K562 (cell line): Measurements from ENCODE around the gene CSNK1G3. TPM values are rescaled to one million over a fixed set of nuclear protein-coding genes. Genes with fewer than 3 reads are reported as not detected.

Experiments used
- ARNT ChIP-seq, 2 experiments: fragments of 450-650 bp; IDR thresholded peaks; 2 replicates each; pipeline ENCODE4 v1.6.1; 2016; ENCODE audit warnings: mild to moderate bottlenecking in 1 of 2
- ATF7 ChIP-seq: fragments of 450-650 bp; IDR thresholded peaks from 2 replicates; pipeline ENCODE4 v1.7.1; 2014; ENCODE audit warnings: mild to moderate bottlenecking, moderate library complexity
- FOXP4 ChIP-seq: sonication (generic); formaldehyde crosslinking; IDR thresholded peaks from 2 replicates; pipeline ENCODE4 v1.8.0; 2022; ENCODE audit warnings: mild to moderate bottlenecking, missing genetic modification reagents, borderline replicate concordance
- HLTF ChIP-seq: fragments of 450-650 bp; IDR thresholded peaks from 2 replicates; pipeline ENCODE4 v1.6.1; 2016
- KLF1 ChIP-seq: fragments of 450-650 bp; IDR thresholded peaks from 2 replicates; pipeline ENCODE4 v1.6.1; 2016; ENCODE audit warnings: missing genetic modification characterization, missing compliant biosample characterization
- MAFG ChIP-seq: fragments of 450-650 bp; conservative IDR thresholded peaks from 2 replicates; pipeline ENCODE4 v1.6.1; 2016; ENCODE audit warnings: missing genetic modification characterization, missing compliant biosample characterization
- MEF2A ChIP-seq: IDR thresholded peaks from 2 replicates; pipeline ENCODE4 v1.6.1; 2011; ENCODE audit warnings: low read depth, mild to moderate bottlenecking, low read length, moderate library complexity; ENCODE audit not compliant: control insufficient read depth
- MYC ChIP-seq, 2 experiments: fragments of 250-450 bp in 1 of 2; sonication (Bioruptor Pico) in 1 of 2; IDR thresholded peaks; 2 replicates each; pipeline versions ENCODE4 v1.5.1 to v1.6.1; 2012 to 2021; ENCODE audit warnings: low read depth in 2 of 2, borderline replicate concordance in 1 of 2, improper control_type of control experiment in 1 of 2, low read length in 1 of 2, mild to moderate bottlenecking in 1 of 2, moderate library complexity in 1 of 2
- NRF1 ChIP-seq, 2 experiments: fragments of 450-650 bp; IDR thresholded peaks in 1 of 2; conservative IDR thresholded peaks in 1 of 2; 2 replicates each; pipeline ENCODE4 v1.6.1; 2014; ENCODE audit warnings: mild to moderate bottlenecking in 2 of 2
- NUFIP1 ChIP-seq: fragments of 450-650 bp; IDR thresholded peaks from 2 replicates; pipeline ENCODE4 v1.6.1; 2018; ENCODE audit not compliant: partially characterized antibody
- PTTG1 ChIP-seq: fragments of 450-650 bp; IDR thresholded peaks from 2 replicates; pipeline ENCODE4 v1.6.1; 2016; ENCODE audit warnings: low read depth, mild to moderate bottlenecking, missing genetic modification characterization, missing compliant biosample characterization
- RFX1 ChIP-seq: fragments of 450-650 bp; IDR thresholded peaks from 2 replicates; pipeline ENCODE4 v1.6.1; 2016; ENCODE audit warnings: mild to moderate bottlenecking, moderate library complexity
- SOX6 ChIP-seq: fragments of 450-650 bp; IDR thresholded peaks from 2 replicates; pipeline ENCODE4 v1.6.1; 2014; ENCODE audit warnings: mild to moderate bottlenecking
- SREBF1 ChIP-seq: fragments of 150-350 bp; IDR thresholded peaks from 2 replicates; pipeline ENCODE4 v1.6.1; 2014; ENCODE audit warnings: antibody characterized with exemption, low read depth, low read length, borderline replicate concordance
- SRSF3 ChIP-seq: fragments of 200-400 bp; formaldehyde crosslinking; IDR thresholded peaks from 2 replicates; pipeline ENCODE4 v1.6.1; 2016; ENCODE audit warnings: mild to moderate bottlenecking, low read length, moderate library complexity; ENCODE audit not compliant: insufficient read depth
- TEAD4 ChIP-seq, 2 experiments: sonication (generic) in 1 of 2; formaldehyde crosslinking in 1 of 2; IDR thresholded peaks; 2 replicates each; pipeline versions ENCODE4 v1.6.1 to v1.8.0; 2012 to 2022; ENCODE audit warnings: borderline replicate concordance in 1 of 2, inconsistent platforms in 1 of 2, low read length in 1 of 2, mild to moderate bottlenecking in 1 of 2, missing genetic modification reagents in 1 of 2
- USF2 ChIP-seq: sonication (generic); formaldehyde crosslinking; IDR thresholded peaks from 2 replicates; pipeline ENCODE4 v1.5.0; 2020; ENCODE audit warnings: missing genetic modification reagents
- ZNF561 ChIP-seq: fragments of 450-650 bp; formaldehyde crosslinking; conservative IDR thresholded peaks from 2 replicates; pipeline ENCODE4 v1.4.0; 2020; ENCODE audit warnings: mild to moderate bottlenecking, moderate library complexity
- ZNF584 ChIP-seq: fragments of 200-800 bp; sonication (Bioruptor generic); IDR thresholded peaks from 2 replicates; pipeline ENCODE4 v1.6.1; 2016; ENCODE audit warnings: low read depth, mild to moderate bottlenecking, missing genetic modification characterization, missing compliant biosample characterization
- polyA plus RNA-seq, 8 experiments: library from polyadenylated mRNA; depleted of rRNA in 4 of 8; stranded (reverse) in 5 of 8; unstranded in 3 of 8; fragments of >200 nt; fragmentation: Nextera tagmentation in 2 of 8; fragmentation: Illumina TruSeq in 1 of 8; extraction: Ambion mirVana in 2 of 8; extraction: Trizol in 1 of 8; gene quantifications; 2 replicates each; pipeline versions ENCODE4 v1.2.1 to v1.2.3, GENCODE V29; 2011 to 2014; ENCODE audit warnings: inconsistent platforms in 1 of 8, missing spikeins in 1 of 8
- total RNA-seq, 7 experiments: library from RNA; depleted of rRNA in 6 of 7; stranded (reverse); fragments of >200 nt in 6 of 7; fragmentation: Illumina TruSeq in 2 of 7; extraction: Trizol in 2 of 7; gene quantifications; 2 replicates each; pipeline versions ENCODE4 v1.2.1 to v1.2.3, GENCODE V29; 2011 to 2021; ENCODE audit warnings: low replicate concordance in 1 of 7
- TF ChIP-seq, protein P1 (sequence below): fragments of 450-650 bp; conservative IDR thresholded peaks from 2 replicates; pipeline ENCODE4 v1.6.1; 2016; ENCODE audit warnings: missing genetic modification characterization, low read depth, mild to moderate bottlenecking, control low read depth, missing compliant biosample characterization
- TF ChIP-seq, protein P2 (sequence below): sonication (generic); formaldehyde crosslinking; IDR thresholded peaks from 2 replicates; pipeline ENCODE4 v1.8.1; 2023; ENCODE audit warnings: mild to moderate bottlenecking, missing genetic modification reagents, moderate library complexity

CSNK1G3 gene
- total and polyA plus RNA-seq, 9 of the 15 experiments (the other 6 are each of a cell fraction or from before 2014, with no cell fraction given), result 8.3 to 27.6 (median 16.5) TPM

DNA sequence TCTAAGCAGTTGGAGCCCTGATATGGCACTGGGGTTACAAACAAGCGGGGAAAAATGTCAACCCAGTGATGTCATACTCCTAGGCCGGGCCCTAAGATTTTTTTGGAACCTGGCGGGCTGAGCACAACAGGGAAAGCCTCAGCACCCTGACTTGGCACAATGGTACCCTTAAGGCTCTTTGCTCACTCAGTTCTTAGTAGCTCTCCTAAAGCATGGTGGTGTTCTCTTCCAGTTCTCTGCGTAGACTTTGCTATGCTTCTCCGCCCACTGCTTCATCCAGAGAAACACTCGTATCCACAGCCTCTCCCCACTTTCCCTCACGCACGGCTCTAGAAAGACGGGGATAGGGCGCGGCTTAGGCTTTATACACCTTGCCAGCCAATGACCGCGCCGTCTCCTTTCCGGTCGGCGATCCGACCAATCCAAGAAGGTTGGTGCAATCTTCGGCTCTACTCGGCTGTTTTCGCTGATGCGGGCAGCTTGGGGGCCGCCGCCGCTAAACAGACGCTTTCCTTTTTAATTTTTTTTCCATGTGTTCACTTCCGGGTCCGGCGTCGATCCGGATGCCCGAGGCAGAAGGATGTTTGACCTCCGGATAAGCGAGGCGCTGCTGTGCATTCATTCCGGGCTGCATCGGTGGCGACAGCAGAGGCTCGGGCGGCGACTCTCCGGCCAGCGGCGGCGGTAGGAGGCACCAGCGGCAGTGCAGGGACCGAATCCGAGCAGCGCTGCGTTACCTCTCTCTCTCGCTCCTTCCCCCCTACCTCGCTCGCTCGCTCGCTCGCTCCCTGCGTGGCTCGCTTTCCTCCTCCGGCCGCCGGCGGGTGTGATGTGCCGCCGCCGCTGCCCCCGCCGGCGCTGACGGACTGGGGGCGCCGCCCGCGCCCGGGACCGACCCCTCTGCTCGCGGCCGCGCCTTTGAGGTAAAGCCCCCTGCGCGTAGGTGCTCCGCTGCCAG is at the start of gene CSNK1G3 (continued):
- peak; percentile 55 for TF ChIP-seq TEAD4 (IDR thresholded peaks at IDR 0.05; ENCODE audit: low read length)
- no peak for TF ChIP-seq TEAD4 (CRISPR knock-in tag; IDR thresholded peaks at IDR 0.05; ENCODE audit: borderline replicate concordance)
- no peak for TF ChIP-seq USF2 (CRISPR knock-in tag)
- no peak for TF ChIP-seq MAFG (tag)
- TF ChIP-seq ZNF561 (CRISPR knock-in tag), result no peak
- TF ChIP-seq ZNF584 (CRISPR knock-in tag), result no peak
- no peak for TF ChIP-seq MEF2A
- TF ChIP-seq SREBF1, result no peak
- peak in 1 of 2 experiments; percentile 93; a peak in 1 of 4 replicates for TF ChIP-seq ARNT (IDR thresholded peaks at IDR 0.05)
- TF ChIP-seq, protein P1, sequence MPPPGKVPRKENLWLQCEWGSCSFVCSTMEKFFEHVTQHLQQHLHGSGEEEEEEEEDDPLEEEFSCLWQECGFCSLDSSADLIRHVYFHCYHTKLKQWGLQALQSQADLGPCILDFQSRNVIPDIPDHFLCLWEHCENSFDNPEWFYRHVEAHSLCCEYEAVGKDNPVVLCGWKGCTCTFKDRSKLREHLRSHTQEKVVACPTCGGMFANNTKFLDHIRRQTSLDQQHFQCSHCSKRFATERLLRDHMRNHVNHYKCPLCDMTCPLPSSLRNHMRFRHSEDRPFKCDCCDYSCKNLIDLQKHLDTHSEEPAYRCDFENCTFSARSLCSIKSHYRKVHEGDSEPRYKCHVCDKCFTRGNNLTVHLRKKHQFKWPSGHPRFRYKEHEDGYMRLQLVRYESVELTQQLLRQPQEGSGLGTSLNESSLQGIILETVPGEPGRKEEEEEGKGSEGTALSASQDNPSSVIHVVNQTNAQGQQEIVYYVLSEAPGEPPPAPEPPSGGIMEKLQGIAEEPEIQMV (tag), result no peak
- TF ChIP-seq KLF1, result 0 out of 2 replicates have a peak, but pooled peaks have one; percentile 22
- TF ChIP-seq FOXP4 (CRISPR knock-in tag), result no peak
- TF ChIP-seq RFX1, result no peak
- TF ChIP-seq, protein P2, sequence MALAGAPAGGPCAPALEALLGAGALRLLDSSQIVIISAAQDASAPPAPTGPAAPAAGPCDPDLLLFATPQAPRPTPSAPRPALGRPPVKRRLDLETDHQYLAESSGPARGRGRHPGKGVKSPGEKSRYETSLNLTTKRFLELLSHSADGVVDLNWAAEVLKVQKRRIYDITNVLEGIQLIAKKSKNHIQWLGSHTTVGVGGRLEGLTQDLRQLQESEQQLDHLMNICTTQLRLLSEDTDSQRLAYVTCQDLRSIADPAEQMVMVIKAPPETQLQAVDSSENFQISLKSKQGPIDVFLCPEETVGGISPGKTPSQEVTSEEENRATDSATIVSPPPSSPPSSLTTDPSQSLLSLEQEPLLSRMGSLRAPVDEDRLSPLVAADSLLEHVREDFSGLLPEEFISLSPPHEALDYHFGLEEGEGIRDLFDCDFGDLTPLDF (CRISPR knock-in tag), result peak; percentile 76; the same call in 1 of the 2 replicates
- TF ChIP-seq ATF7, result peak; percentile 85
- TF ChIP-seq NUFIP1, result no peak
- TF ChIP-seq NRF1 (conservative IDR thresholded peaks at IDR 0.05 in 1 of 2, IDR thresholded peaks at IDR 0.05 in 1 of 2), result peak; percentile 54 to 58; a peak in 3 of 4 replicates
- TF ChIP-seq PTTG1 (tag), result no peak
- TF ChIP-seq SOX6, result peak; percentile 19
- TF ChIP-seq MYC (IDR thresholded peaks at IDR 0.05; ENCODE audit: low read depth, low read length), result 0 out of 2 replicates have a peak, but pooled peaks have one; percentile 47
- no peak for TF ChIP-seq MYC (CRISPR knock-in tag; IDR thresholded peaks at IDR 0.05; ENCODE audit: borderline replicate concordance, low read depth)
- no peak for TF ChIP-seq HLTF
- no peak for TF ChIP-seq SRSF3
